Measurements from ENCODE around the gene APMAP.

DNA sequence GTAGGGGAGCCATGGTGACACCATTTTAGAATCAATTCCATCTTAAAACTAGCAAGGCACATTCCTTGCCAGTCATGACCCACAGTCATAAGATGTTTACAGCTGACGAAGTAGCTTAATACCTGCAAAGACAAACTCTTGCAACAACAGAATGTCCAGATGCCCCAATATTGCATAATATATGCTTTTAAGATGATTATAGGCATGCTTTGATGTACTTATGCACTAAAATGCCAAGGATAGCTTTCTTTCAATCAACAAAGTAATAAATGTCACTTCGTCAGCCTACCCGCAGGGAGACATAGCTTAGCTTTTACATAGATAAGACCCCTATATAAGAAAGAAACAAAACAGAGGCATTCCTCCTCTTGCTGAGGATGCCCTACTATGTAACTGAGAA lies 38.7 kb upstream of the APMAP start:
- TF ChIP-seq, protein P1, sequence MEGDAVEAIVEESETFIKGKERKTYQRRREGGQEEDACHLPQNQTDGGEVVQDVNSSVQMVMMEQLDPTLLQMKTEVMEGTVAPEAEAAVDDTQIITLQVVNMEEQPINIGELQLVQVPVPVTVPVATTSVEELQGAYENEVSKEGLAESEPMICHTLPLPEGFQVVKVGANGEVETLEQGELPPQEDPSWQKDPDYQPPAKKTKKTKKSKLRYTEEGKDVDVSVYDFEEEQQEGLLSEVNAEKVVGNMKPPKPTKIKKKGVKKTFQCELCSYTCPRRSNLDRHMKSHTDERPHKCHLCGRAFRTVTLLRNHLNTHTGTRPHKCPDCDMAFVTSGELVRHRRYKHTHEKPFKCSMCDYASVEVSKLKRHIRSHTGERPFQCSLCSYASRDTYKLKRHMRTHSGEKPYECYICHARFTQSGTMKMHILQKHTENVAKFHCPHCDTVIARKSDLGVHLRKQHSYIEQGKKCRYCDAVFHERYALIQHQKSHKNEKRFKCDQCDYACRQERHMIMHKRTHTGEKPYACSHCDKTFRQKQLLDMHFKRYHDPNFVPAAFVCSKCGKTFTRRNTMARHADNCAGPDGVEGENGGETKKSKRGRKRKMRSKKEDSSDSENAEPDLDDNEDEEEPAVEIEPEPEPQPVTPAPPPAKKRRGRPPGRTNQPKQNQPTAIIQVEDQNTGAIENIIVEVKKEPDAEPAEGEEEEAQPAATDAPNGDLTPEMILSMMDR (IDR thresholded peaks at IDR 0.05; ENCODE audit: poor library complexity) = no peak
- TF ChIP-seq EZH2 (IDR thresholded peaks at IDR 0.05; ENCODE audit: borderline replicate concordance) = no peak
